ENCODE data around the gene MIA2.

GRCh38 chr14:39342768-39343167 lies 109.1 kb downstream of the MIA2 start:
- TF ChIP-seq POLR2A (IDR thresholded peaks at IDR 0.05) = no peak
- TF ChIP-seq CTCF (IDR thresholded peaks at IDR 0.05) = no peak

All from right lobe of liver (tissue), 4 donors.